Mesodermal cell (in vitro differentiated cells): ENCODE data around the gene GHSR.

Source experiments
- H3K27ac ChIP-seq: 2 replicates; pipeline ENCODE4 v1.7.0; 2013; ENCODE audit warnings: mild to moderate bottlenecking, low read depth, low read length, moderate library complexity; ENCODE audit not compliant: severe bottlenecking
- H3K36me3 ChIP-seq: 2 replicates; pipeline ENCODE4 v1.7.1; 2013; ENCODE audit warnings: mild to moderate bottlenecking, low read length, moderate library complexity; ENCODE audit not compliant: control insufficient read depth, insufficient read depth
- H3K4me1 ChIP-seq: one replicate; pipeline ENCODE4 v1.7.1; 2013; ENCODE audit warnings: mild to moderate bottlenecking, low read length; ENCODE audit not compliant: insufficient read depth, control insufficient read depth, poor library complexity, severe bottlenecking
- H3K4me3 ChIP-seq: 2 replicates; pipeline ENCODE4 v1.7.0; 2013; ENCODE audit warnings: low read length, control low read depth, mild to moderate bottlenecking; ENCODE audit not compliant: insufficient read depth, poor library complexity, severe bottlenecking; ENCODE audit errors: extremely low read depth
- H3K9me3 ChIP-seq: 2 replicates; pipeline ENCODE4 v1.7.1; 2013; ENCODE audit warnings: mild to moderate bottlenecking, low read length, moderate library complexity; ENCODE audit not compliant: control insufficient read depth
- WGBS, 2 experiments: methylation state at CpG; one replicate each; pipeline ENCODE4 v1.1.5; 2013; ENCODE audit warnings: missing lambda C conversion rate in 2 of 2; ENCODE audit not compliant: insufficient coverage in 2 of 2; 5-methylcytosine and 5-hydroxymethylcytosine counted together

The GHSR gene

GRCh38 chr3:172397716-172398405 lies 50.4 kb downstream of the GHSR start:
- H3K4me3 ChIP-seq = no peak overlapping the region
- peaks cover 76% of the 10 kb centered on the region for H3K36me3 ChIP-seq
- no peaks in the 10 kb centered on the region for H3K9me3 ChIP-seq
- no peaks in the 10 kb centered on the region for H3K4me1 ChIP-seq
- H3K27ac ChIP-seq = no peak overlapping the region
- no CpG with 5 or more reads among the region's 1 CpG for WGBS, 2 experiments

GRCh38 chr3:172396400-172396799 lies 51.9 kb downstream of the GHSR start:
- Histone ChIP-seq H3K27ac (no peak overlapping the region), H3K4me3 (no peak overlapping the region), H3K9me3 (no peaks in the 10 kb centered on the region), H3K36me3 (peaks cover 75% of the 10 kb centered on the region), H3K4me1 (no peaks in the 10 kb centered on the region)
- 81 to 85% methylated on average over 6 to 7 of the region's 7 CpGs for WGBS, 2 experiments

GRCh38 chr3:172394692-172395091 lies 53.6 kb downstream of the GHSR start:
- Histone ChIP-seq H3K36me3 (peaks cover 74% of the 10 kb centered on the region), H3K9me3 (no peaks in the 10 kb centered on the region), H3K27ac (no peak overlapping the region), H3K4me3 (no peak overlapping the region), H3K4me1 (no peaks in the 10 kb centered on the region)
- 100% methylated on average over 1 of the region's 2 CpGs; no CpG with 5 or more reads in 1 of the 2 experiments for WGBS, 2 experiments
